Measurements from ENCODE around the gene HLF. TPM values are rescaled to one million over a fixed set of nuclear protein-coding genes. Genes with fewer than 3 reads are reported as not detected.

The HLF gene
- total RNA-seq, 1 donor from 2014 or later: 0.91 TPM

DNA sequence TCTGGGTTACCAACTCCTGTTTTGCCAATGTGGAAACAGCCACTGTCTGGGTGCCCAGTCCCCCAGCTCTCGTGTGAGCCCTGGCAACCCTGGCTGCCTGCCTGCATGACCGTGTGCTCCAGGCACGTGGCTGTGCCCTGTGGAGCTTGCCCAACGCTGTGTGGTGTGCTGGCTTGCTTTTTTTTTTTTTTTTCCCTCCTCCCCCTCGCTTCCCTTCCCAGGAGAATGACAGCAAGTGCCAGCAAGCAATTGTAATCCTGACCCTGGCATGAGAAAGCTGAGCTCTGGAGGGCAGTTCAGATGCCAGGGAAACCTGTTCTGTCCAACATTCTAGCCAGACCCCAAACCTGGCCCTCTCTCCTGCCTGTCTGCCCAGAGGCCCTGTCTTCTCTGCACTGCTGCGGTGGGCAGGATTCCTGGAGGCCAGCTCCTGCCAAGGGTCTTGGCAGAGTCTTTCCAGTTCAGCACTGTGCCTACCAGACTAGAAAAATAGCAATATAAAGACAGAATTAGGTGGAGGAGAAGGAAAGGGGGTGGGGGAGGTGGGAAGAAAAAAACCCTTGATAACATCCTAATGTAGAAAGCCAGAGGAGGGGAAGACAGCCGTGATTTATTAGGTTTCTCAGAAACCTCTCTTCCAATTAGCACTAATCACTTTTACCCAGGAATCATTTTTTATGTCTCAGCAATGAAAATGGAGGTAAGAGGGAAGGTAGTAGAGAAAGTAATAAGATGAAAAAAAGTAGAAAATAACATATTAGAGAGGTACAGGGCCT, 9.0 kb downstream of the HLF start:
- intact Hi-C loops (cut with micrococcal nuclease): no loop called here

DNA sequence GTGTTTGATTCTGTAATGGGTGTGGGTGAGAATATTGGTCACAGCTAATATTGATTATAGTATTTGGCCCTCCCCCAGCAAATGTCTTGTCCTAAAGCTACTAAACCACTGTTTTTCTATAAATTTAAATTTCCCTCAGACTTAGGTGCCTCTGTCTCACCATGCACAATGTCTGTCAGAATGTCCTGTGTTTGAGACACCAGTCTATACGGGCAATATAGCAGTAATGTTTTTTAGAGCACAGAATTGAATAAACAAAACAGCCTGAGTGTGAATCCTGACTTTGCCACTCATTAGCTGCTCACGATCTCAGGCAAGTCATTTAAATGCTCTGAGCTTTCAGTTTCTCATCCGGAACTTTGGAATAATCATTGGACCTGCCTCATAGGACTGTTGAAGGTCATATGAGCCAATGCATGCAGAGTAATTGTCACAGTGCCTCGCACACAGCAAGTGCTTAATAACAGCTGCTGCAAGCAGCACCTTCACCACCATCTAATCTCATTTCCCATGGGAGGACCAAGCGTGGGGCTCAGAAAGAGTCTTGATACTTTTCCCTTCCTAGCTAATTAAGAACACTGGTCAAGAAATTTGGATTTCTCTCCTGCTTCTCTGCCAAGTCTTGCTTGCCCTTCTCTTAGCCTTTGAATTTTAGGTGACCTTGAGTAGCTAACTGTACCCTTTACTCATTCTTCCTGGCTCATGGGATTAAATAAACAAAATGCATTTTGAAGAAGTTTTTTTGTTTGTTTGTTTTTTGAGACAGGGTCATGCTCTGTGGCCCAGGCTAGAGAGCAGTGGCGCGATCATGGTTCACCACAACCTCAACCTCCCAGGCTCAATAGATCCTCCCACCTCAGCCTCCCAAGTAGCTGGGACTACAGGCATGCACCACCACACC, 9.8 kb downstream of the HLF start:
- intact Hi-C loops (cut with micrococcal nuclease): no loop called here

DNA sequence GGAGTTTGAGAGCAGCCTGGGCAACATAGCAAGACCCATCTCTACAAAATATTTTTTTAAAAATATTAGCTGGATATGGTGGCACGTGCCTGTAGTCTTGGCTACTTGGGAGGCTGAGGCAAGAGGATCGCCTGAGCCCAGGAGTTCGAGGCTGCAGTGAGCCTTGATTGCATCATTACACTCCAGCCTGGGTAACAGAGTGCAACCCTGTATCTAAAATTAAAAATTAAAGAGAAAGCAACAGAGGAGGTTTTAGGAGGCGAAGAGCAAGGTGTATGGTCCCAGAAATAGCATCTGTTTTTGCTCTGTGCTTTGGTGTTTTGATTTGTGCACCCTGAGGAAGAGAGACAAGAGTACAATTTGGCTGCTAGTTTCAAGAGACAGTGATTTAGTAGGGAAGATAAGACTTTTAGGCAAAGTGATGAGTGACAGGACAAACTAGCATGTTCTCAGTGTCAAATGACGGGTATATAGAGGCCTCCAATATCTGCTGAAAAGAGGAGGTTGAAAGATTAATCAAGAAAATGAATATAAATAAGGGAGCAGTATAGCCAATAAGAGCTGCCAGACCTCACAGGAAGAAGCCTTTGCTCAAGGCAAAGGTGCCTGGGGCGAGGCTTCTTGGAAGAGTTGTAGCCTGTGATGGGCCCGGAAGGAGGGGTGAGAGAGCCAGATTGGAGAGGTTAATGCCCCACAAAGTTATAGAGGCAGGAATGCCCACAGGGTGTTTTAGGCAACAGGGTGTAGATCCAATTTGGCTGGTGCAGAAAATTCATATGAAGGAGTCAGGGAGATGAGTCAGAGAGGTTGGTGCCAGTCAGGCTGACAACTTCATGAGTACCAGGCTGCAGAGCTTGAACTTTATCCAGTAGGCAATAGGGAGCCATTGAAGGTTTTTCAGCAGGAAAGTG, 11.4 kb downstream of the HLF start:
- intact Hi-C loops (cut with micrococcal nuclease): no loop called here

DNA sequence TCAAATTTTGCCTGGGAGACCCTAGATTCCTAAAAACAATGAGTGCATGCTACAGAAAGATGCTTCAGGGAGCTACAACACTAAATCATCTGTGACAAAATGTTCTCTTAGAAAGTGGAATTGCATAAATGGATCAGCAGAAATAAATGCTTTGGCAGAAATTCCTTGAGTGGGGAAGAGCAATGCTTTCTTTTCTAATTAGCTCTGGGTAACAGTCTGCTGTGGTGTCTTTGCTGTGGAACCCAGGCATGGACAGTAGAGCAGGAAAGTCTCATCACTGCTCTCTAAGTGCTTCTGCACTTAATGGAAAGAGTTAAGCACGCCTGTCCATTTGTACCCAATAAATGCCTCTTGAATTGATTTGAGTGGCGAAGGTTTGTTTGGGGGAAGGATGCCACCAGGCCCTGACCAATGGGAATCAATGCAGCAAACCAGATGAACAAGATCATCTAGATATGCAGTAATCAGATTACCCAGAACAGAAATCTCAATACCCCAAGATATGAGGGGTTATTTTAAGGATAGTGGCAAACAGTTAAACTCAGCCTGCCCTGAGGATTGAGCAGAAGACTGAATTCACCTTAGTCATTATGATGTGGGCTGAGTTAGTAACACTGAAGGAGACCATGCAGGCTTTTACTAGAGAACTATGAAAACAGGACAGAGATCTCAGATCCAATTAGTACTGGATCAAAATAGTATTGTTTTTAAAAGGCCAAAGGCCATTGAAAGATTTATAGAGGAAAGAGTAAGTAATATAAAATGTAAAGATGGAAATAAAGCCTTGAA, 13.6 kb downstream of the HLF start:
- intact Hi-C loops (cut with micrococcal nuclease): no loop called here

DNA sequence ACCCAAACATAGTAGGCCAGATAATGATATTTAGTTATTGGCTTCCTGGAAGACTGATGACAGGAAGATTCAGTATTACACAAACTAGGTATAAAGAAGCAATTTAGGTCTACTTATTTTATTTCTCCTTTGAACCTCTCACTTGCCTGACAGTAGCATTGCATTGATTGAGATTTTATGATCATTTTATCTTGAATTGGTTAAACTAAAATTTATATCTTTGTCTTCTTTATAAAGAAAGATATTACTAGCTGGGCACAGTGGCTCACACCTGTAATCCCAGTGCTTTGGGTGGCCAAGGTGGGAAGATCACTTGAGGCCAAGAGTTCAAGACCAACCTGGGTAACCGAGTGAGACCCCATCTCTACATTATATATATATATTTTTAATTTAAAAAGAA, 14.4 kb downstream of the HLF start:
- intact Hi-C loops (cut with micrococcal nuclease): no loop called here

DNA sequence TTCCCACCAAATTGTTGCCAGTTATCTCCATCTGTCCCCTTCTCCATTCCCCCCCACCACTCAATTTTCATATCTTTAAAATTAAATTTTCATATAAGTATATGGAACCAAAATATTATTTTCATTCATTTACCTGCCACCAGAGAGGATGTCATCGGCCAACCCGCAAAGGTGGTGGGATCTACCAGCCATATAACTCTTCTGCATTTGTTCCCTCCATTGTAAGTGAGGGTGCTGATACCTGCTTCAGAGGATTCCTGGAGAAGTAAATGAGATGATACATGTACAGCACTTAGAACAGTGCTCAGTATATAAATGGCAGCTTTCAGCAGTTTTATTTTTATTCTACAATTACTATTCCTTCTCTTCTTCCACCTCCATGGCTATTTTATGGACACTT, 15.0 kb downstream of the HLF start:
- intact Hi-C loops (cut with micrococcal nuclease): no loop called here

DNA sequence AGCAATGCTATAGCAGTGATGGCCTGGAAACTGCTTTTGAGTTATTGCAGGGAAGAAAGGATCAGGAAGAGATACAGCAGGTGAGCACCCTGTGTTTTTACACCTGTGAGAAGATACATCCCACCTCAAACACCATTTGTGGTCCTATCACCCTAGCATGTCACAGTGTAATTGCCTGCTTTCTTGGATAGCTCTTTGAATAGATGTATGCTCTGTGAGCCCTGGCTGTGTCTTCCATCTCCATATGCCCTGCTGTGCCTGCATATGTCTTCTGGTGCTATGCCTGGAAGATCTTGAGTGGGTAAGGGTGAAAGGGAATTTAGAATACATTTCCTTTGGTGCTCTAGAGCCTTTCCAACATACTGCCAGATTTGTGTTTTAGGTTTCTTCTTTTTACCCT, 15.5 kb downstream of the HLF start:
- intact Hi-C loops (cut with micrococcal nuclease): no loop called here

DNA sequence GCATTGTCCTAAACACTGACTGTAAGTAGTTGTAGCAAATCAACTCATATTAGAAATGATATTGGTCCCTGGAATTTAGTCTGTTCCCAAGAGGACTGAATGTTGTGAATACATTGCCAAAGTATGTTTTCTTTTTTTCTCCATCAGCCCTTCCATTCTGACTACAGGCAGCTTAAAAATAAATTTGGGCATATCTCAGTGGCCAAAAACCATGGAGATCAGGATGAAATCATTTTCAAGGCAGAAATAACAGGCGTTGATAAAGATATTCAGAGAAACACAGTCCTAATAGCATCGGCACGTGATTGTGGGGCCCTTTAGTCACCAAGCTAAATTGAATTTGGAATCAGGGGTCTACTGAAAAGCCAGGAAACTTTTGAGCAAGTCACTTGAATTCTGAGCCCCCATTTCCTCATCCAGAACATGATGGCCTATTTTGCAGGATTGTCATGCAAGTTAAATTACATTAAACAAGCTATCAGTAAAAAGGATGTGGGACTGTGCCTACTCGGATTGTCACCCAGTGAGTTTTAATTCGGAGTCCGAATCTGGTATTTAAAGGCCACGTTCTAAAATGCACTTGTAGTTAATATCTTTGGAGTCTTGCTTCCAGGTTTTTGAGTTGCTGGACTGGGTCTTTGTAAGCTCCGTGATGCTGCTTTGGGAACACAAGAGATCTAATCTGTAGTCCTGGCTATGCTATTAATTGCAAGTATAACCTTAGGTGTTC, 17.1 kb downstream of the HLF start:
- intact Hi-C loops (cut with micrococcal nuclease): no loop called here

DNA sequence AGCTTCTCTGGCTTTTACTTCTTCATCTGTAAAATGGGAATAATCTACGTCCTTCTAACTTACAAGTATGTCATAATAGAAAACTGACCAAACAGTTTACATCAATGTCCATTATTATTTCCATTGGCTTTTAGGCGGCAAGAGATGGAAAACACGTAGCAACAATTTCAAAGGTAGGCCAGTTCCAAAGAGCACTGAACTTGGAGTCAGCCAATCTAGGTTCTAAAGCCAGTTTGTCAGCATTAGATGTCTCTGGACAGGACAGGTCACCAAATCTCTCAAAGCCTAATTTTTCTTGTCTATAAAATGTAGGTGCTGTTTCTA, 17.6 kb downstream of the HLF start:
- intact Hi-C loops (cut with micrococcal nuclease): no loop called here

DNA sequence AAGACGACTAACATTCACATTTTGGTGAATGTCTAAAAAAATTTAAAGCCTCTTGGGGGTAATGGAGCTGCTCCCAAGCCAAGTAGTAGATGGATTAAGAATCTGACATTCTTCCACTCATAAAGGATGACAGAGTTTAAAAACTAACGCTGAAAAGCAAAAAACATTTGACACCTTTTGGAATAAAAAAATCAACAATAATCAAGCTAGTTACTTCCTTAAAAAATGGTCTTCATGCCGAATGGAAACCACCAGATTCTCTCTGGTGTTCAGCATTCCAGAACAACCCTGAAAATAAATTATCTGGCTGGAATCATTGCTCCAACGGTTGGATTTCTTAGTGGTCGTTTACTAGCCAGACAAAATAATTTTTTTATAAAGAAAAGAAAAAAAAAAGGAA, 18.0 kb downstream of the HLF start:
- intact Hi-C loops (cut with micrococcal nuclease): no loop called here

DNA sequence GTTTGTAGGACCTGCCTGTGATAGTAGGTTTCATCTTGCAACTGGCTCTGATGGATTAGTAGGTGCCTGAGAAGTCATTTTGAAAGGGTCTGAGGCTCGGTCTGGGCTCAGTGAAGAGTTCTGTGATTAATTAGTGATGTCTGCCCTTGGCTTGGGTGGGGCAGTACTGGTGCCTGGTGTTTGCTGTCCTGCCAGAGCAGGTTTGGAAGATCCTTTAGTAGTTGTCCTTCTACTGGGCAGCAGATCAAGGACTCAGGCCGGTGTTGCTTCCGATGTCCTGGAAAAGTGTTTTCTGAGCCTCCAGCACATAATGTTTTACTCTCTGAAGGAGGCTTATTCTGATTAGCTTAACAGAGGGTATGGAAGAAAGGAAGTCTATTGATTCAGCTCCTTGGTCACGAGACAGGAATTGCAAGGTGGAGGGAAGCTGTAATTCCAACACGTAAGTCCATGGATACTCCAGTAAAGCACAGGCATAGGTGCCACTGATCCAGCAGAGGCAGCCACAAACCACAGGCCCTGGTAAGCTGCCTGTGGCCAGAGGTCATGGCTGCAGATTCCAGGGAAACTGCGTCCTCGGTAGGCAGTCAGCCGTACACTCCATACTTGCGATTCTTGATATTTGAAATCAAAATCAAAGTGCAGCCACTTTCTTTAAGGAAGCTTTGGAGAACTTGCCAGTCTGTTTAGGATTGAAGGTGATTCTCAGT, 18.7 kb downstream of the HLF start:
- intact Hi-C loops (cut with micrococcal nuclease): no loop called here

DNA sequence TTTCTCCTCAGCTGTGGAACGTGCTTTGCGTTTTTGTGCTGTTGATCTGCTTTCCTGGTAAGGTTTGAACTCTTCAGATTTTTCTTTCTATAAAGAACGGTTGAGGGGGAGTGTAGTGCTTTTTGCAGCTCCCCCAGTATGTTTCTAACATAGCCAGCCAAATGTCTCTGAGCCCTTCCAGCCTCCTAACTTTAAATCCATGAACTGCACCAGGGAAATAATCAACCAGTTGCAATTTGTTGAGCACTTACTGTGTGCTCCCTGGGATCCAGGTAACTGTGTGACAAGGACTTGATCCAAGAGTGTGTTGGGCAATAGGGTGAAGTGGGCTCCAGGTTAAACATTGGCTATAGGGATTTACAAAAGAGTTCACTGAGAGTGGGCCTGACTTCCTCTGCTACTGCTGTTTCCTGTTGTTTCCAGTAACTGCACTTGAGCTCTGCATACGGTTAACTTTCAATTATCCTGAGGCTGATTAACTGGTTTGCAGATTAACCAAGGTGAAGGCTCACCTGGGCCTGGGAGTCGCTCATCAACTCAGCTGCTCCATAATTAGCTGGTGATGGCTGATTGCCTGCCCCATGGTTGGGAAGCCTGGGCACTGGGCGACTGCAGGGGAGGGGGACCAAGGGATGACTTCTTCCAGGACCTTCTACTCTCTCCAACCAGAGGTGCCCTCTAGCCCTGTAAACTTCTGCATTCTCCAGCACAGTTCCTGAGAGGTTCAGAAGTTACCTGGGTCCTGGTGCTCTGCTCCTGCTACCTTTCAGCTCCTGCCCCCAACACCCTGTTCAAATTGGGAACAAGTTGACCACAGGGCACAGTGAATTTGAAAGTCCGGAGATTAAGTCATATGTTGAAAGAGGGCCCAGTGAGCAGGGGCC, 19.5 kb downstream of the HLF start:
- intact Hi-C loops (cut with micrococcal nuclease): no loop called here

DNA sequence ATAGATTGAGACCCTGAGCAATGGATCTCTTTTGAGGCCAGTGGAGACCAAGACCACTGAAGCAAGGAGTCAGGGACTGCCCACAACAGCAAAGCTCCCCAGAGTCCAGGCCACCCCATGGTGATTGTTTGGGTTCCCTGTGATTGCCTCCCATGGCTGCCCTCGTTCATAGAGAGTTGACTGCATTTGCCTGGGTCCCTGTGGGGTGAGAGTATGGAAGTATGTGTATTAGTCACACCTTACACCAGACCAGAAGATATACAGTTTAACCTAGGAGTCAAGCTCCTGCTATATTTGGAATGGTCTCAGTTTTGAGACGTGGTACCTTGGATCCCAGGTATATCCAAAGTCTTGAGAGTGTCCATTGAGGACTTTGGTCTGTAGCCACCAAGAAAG, 20.2 kb downstream of the HLF start:
- intact Hi-C loops (cut with micrococcal nuclease): no loop called here

DNA sequence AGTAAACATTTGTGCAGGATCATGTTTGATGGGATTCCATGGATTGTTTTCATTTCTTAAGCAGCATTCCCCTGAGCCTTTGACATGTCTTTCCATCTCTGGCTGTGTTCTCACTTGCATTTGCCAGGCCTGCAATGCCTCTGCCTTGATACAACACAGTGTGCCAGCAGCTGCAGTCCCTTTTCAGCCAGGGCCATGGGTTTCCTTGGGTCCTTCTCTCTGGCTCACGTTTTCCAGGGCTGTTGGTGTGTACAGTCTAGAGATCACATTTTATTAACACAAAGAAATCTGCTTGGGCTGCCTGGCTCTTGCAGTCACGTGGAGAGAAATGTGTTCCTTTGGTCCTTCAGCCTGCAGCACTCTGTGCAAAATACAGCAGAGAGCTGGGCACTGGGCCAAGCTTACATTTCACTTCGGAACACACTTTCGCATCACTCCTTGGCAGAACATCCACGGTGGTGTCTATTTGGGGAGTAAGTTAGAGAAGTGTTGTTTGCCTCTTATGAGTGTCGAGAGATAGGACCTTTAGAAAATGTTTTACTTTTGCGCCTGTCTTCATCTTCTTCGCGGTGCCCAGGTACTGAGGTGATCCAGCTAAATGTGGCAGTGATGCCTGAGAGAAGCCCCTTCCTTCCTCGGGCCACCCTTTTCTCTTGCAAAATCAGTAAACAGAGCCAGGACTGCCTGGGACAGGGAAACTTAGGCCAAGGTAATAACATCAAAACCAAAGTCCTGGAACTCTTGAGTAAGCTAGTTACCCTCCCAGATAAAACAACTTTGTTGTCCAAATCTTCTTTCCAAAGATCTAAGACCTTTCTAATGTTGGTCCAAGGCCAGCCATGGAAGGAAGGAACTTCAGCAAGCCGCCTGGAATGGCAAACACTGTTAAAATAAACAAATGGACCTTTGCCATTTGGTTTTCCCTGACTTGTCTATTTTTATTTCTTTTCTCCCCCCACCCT, 20.9 kb downstream of the HLF start:
- intact Hi-C loops (cut with micrococcal nuclease): no loop called here

DNA sequence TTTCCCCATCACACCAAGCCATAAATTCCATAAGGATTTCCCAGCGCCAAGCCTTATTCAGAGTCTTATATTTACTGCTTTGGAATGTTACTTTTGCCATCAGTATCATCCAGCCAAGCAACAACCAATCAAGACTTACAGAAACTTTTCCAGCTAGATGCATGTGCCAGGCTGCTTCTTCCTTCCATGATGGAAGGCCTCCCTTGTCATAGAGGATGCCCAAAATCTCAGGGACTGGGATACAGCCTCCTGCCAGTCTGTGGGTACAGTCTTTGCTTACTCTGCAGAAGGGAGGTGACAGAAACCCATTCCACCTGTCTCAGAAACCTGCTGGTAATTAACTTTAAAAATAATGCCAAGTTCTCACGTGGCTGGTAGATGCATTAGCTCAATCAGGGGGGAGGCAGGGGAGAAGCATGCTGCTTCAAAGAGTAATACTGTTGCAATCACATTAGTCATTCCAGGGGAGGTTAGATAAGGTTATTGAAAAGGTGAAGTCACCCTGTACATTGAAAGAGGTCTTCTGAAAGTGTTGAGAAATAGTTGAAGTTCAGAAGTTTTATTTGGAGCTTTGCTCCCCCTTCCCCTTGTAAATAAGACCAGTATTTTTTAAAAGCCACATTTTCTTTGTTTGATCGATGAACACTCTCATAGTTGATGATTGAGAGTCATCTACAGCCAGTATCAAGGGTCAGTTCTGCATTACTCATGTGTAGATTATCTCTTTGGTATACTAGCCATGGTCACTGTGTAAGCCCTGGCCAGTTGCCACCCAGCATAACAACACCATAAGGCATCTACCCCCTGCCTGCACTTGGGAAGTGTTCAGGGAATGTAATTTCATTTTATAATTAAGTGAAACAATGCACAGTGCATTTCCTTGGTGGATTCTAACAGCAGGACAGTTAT, 22.2 kb downstream of the HLF start:
- intact Hi-C loops (cut with micrococcal nuclease): no loop called here

DNA sequence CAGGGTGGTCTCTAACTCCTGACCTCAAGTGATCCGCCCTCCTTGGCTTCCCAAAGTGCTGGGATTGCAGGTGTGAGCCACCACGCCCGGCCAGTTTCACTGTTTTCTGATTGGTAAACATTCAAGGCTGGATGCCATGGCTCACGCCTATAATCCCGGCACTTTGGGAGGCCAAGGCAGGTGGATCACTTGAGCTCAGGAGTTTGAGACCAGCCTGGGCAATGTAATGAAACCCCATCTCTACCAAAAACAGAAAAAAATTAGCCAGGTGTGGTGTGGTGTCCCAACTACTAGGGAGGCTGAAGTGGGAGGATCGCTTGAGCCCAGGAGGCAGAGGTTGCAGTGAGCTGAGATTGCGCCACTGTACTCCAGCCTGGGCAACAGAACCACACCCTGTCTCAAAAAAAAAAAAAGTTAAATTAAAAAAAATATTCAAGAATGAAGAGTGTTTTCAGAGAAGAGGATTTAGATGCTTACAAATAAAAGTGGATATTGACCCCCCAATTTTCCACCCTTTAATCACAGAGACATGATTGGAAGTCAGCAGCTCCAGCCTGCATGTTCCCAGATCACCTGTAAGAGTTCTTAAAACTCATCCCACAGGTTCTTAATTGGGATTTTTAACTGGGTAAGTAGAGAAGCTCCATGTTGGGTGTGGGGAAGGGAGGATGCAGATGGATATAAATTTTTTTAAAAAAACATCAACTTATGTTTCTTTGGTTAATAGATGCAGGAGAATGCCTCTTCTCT, 23.8 kb downstream of the HLF start:
- intact Hi-C loops (cut with micrococcal nuclease): no loop called here

All from T-helper 2 cell treated with Interferon-gamma antibody and Interleukin-4, amounts not matched to agents 100 ng/mL and 5 ng/mL, for 36 hours (primary cell).